VCaP (cell line): Measurements from ENCODE around the gene RNASE12.
"Not testable (repeated sequence)": the region's sequence is repeated elsewhere in the genome, so short reads cannot be mapped to it uniquely, and the experiment has no call there.

Source experiments
- H3K27ac ChIP-seq: fragments of 450-650 bp; 2 replicates; pipeline ENCODE4 v1.5.1; 2017
- CTCF ChIP-seq: fragments of 450-650 bp; conservative IDR thresholded peaks from 2 replicates; pipeline ENCODE4 v1.5.1; 2017; ENCODE audit warnings: mild to moderate bottlenecking, moderate library complexity

Gene RNASE12

GRCh38 chr14:20628063-20628854 is 37.1 kb upstream of the RNASE12 start:
- H3K27ac ChIP-seq, result no peak overlapping the region
- TF ChIP-seq CTCF, result no peak

- no peak overlapping the region for H3K27ac ChIP-seq
- no peak for TF ChIP-seq CTCF
These were observed 36.3 kb upstream of the RNASE12 start for GRCh38 chr14:20627346-20628027.

- no peak for TF ChIP-seq CTCF
- no peak overlapping the region for H3K27ac ChIP-seq
These were observed 35.1 kb upstream of the RNASE12 start for GRCh38 chr14:20626274-20626673.

GRCh38 chr14:20624495-20625070 is 33.4 kb upstream of the RNASE12 start:
- H3K27ac ChIP-seq, result no peak overlapping the region
- TF ChIP-seq CTCF, result no peak

- TF ChIP-seq CTCF, result no peak
- no peak overlapping the region for H3K27ac ChIP-seq
These were observed 32.6 kb upstream of the RNASE12 start for GRCh38 chr14:20623798-20624197.

GRCh38 chr14:20622816-20623291 is 31.7 kb upstream of the RNASE12 start:
- no peak for TF ChIP-seq CTCF
- H3K27ac ChIP-seq, result no peak overlapping the region

GRCh38 chr14:20620798-20621478 is 29.8 kb upstream of the RNASE12 start:
- TF ChIP-seq CTCF, result no peak
- H3K27ac ChIP-seq, result no peak overlapping the region

- not testable (repeated sequence) for H3K27ac ChIP-seq
These were observed 28.5 kb upstream of the RNASE12 start for GRCh38 chr14:20619688-20620087.
